Measurements from ENCODE around the gene DOK5. TPM values are rescaled to one million over a fixed set of nuclear protein-coding genes. Genes with fewer than 3 reads are reported as not detected.

DOK5 gene
- not detected in 2 replicates for total RNA-seq (2013; cell fraction: nucleolus; rRNA removed)
- total RNA-seq (2014; rRNA removed) (not detected in 2 replicates), total RNA-seq (2014; rRNA removed; fragmentation: Illumina TruSeq; extraction: Trizol) (not detected in 2 replicates), total RNA-seq (2021) (not detected in 2 replicates), polyA plus RNA-seq (2011; rRNA removed) (0.03 and 0.07 TPM in 2 replicates), polyA plus RNA-seq (2014; fragmentation: Illumina TruSeq; extraction: Trizol) (not detected in 2 replicates), polyA plus RNA-seq (2014; fragmentation: Nextera tagmentation; extraction: Ambion mirVana) (not detected), polyA plus RNA-seq (2014; rRNA removed) (not detected in 2 replicates), polyA plus RNA-seq (2016; fragmentation: Nextera tagmentation; extraction: Ambion mirVana) (not detected), polyA minus RNA-seq (2011; rRNA and poly(A)+ RNA removed) (not detected in 2 replicates), Bru-seq, nascent RNA (percentile 1 among the genes with signal in this experiment), BruChase-seq, experiment 1, labeled RNA remaining after a 6-hour chase (percentile 0 among the genes with signal in this experiment), BruChase-seq, experiment 2, labeled RNA remaining after a 2-hour chase (percentile 1 among the genes with signal in this experiment)
- polyA plus RNA-seq (2011; ENCODE audit: low read depth), result not detected
- polyA plus RNA-seq (2011; cell fraction: cytosol; rRNA removed), result not detected in 2 replicates
- not detected in 2 replicates for polyA plus RNA-seq (2011; cell fraction: nucleus; rRNA removed)
- polyA plus RNA-seq (2012), result not detected in 2 replicates
- polyA minus RNA-seq (2011; cell fraction: cytosol; rRNA and poly(A)+ RNA removed), result not detected in 2 replicates
- polyA minus RNA-seq (2011; cell fraction: nucleus; rRNA and poly(A)+ RNA removed), result not detected in 2 replicates
- long read RNA-seq, experiment 1, result 0 reads
- long read RNA-seq, experiment 2, result 0 reads

GRCh38 chr20:54475334-54476168, at the start of gene DOK5:
Gene DOK5, plus strand, starts transcription at chr20:54475593. Its CDS starts 354 bp downstream, at chr20:54475947.
- TF ChIP-seq ASH2L (IDR thresholded peaks at IDR 0.05; ENCODE audit: borderline replicate concordance, low read depth), result no peak
- TF ChIP-seq SUPT20H (IDR thresholded peaks at IDR 0.05; ENCODE audit: borderline replicate concordance, control insufficient read depth, low read depth, low read length), result no peak
- TF ChIP-seq ZNF207 (IDR thresholded peaks at IDR 0.05; ENCODE audit: borderline replicate concordance), result no peak
- no peak for TF ChIP-seq RELA (IDR thresholded peaks at IDR 0.05; ENCODE audit: borderline replicate concordance, partially characterized antibody)
- TF ChIP-seq, protein P1, sequence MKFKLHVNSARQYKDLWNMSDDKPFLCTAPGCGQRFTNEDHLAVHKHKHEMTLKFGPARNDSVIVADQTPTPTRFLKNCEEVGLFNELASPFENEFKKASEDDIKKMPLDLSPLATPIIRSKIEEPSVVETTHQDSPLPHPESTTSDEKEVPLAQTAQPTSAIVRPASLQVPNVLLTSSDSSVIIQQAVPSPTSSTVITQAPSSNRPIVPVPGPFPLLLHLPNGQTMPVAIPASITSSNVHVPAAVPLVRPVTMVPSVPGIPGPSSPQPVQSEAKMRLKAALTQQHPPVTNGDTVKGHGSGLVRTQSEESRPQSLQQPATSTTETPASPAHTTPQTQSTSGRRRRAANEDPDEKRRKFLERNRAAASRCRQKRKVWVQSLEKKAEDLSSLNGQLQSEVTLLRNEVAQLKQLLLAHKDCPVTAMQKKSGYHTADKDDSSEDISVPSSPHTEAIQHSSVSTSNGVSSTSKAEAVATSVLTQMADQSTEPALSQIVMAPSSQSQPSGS (IDR thresholded peaks at IDR 0.05; ENCODE audit: low read length), result no peak
- TF ChIP-seq PKNOX1 (IDR thresholded peaks at IDR 0.05), result no peak
- no peak for TF ChIP-seq POU2F2 (IDR thresholded peaks at IDR 0.05; ENCODE audit: borderline replicate concordance, low read depth, low read length)
- no peak for TF ChIP-seq SIN3A (IDR thresholded peaks at IDR 0.05; ENCODE audit: low read depth, low read length)
- no peak for TF ChIP-seq RB1 (IDR thresholded peaks at IDR 0.05; ENCODE audit: borderline replicate concordance)
- TF ChIP-seq RFX5 (IDR thresholded peaks at IDR 0.05; ENCODE audit: low read depth, low read length), result no peak
- TF ChIP-seq HDAC6 (IDR thresholded peaks at IDR 0.05; ENCODE audit: unreplicated experiment), result peak; percentile 85
- TF ChIP-seq SMARCA5 (IDR thresholded peaks at IDR 0.05), result no peak
- TF ChIP-seq POLR2A (IDR thresholded peaks at IDR 0.05; ENCODE audit: low read depth, low read length), result no peak
- peak; percentile 2 for TF ChIP-seq SUZ12 (IDR thresholded peaks at IDR 0.05; ENCODE audit: unreplicated experiment)
- no peak for TF ChIP-seq NFXL1 (IDR thresholded peaks at IDR 0.05; ENCODE audit: borderline replicate concordance)
- no peak for TF ChIP-seq RBBP5 (conservative IDR thresholded peaks at IDR 0.05)
- no peak for TF ChIP-seq NFIC (IDR thresholded peaks at IDR 0.05; ENCODE audit: low read depth, low read length)
- intact Hi-C loops (cut with micrococcal nuclease; ENCODE audit: unreplicated experiment) (no loop called here), in situ Hi-C loops (cut with MboI) (no loop called here)
- H3K4me3 ChIP-seq, result no peak within 1 kb of the TSS
- RAD21 ChIA-PET (ENCODE audit: unreplicated experiment), result no interaction called here
- H3K36me3 ChIP-seq (ENCODE audit: control insufficient read depth in 2 of 2, insufficient read depth in 2 of 2, low read length in 1 of 2), result no peaks in the 10 kb centered on the region
- no peaks in the 10 kb centered on the region for H3K4me1 ChIP-seq (ENCODE audit: control insufficient read depth, insufficient read depth, low read length)
- CTCF ChIA-PET, result no interaction called here
- SMC1A ChIA-PET (ENCODE audit: uncharacterized antibody, unreplicated experiment), result no interaction called here
- no peaks in the 10 kb centered on the region for H3K9me3 ChIP-seq (replicated peaks; ENCODE audit: control insufficient read depth, insufficient read depth, low read length)
- POLR2A ChIA-PET, result no interaction called here
- H3K4me2 ChIP-seq (ENCODE audit: control insufficient read depth, insufficient read depth), result no peak within 1 kb of the TSS
- H3K27ac ChIP-seq (ENCODE audit: control insufficient read depth, insufficient read depth), result no peak within 1 kb of the TSS
- H3K79me2 ChIP-seq (ENCODE audit: control insufficient read depth, insufficient read depth, low read length), result no peaks in the 10 kb centered on the region
- FAIRE-seq (no peak), DNase-seq (ENCODE audit: low read depth, low spot score) (no peak), ATAC-seq (no peak)
- H3K9ac ChIP-seq (ENCODE audit: control insufficient read depth, insufficient read depth, low read length), result no peak within 1 kb of the TSS
- H3K27me3 ChIP-seq (replicated peaks in 1 of 2; ENCODE audit: control insufficient read depth in 2 of 2, insufficient read depth in 2 of 2, low read length in 1 of 2), result peaks cover 4 to 11% of the 10 kb centered on the region in 2 experiments
- no peaks in the 10 kb centered on the region for H4K20me1 ChIP-seq (ENCODE audit: control insufficient read depth, insufficient read depth)
- 22% methylated on average over 49 of the region's 71 CpGs for WGBS (ENCODE audit: insufficient coverage, insufficient replicate concordance, low lambda C conversion rate, missing lambda C conversion rate)
- BruUV-seq (replicated peaks), result no TSS peak
- no peak within 1 kb of the TSS for H2AFZ ChIP-seq (ENCODE audit: control insufficient read depth, low read depth, low read length)
